ENCODE data around the gene RERE. TPM values are rescaled to one million over a fixed set of nuclear protein-coding genes. Genes with fewer than 3 reads are reported as not detected.

RERE gene
- total RNA-seq, 1 experiment from 2014 or later: 40.6 TPM

GRCh38 chr1:8540971-8541370 lies 276.5 kb downstream of the RERE start:
- H3K79me2 ChIP-seq (ENCODE audit: insufficient read depth, low read length): no peaks in the 10 kb centered on the region
- no peak overlapping the region for H3K27ac ChIP-seq (ENCODE audit: low read depth, low read length)
- no peak for TF ChIP-seq ZBTB33 (IDR thresholded peaks at IDR 0.05; ENCODE audit: extremely low read depth, insufficient replicate concordance, low read length)
- TF ChIP-seq FOSL1 (IDR thresholded peaks at IDR 0.05; ENCODE audit: low read depth): no peak
- no peak for TF ChIP-seq ZFX (IDR thresholded peaks at IDR 0.05)
- TF ChIP-seq ATF3 (IDR thresholded peaks at IDR 0.05): no peak
- no peak for TF ChIP-seq TCF7L2 (IDR thresholded peaks at IDR 0.05; ENCODE audit: borderline replicate concordance, extremely low read depth, insufficient read depth, insufficient read length)
- TF ChIP-seq ZNF274 (IDR thresholded peaks at IDR 0.05; ENCODE audit: low read depth, low read length): no peak
- no peak for TF ChIP-seq SIN3A (IDR thresholded peaks at IDR 0.05; ENCODE audit: low read depth)
- no peak for TF ChIP-seq POLR2A (IDR thresholded peaks at IDR 0.05; ENCODE audit: borderline replicate concordance, extremely low read depth, insufficient read depth, insufficient read length)
- TF ChIP-seq JUND (IDR thresholded peaks at IDR 0.05): no peak
- TF ChIP-seq YY1 (IDR thresholded peaks at IDR 0.05; ENCODE audit: extremely low read depth, insufficient replicate concordance, low read depth, low read length): no peak
- no peak for TF ChIP-seq MAX (IDR thresholded peaks at IDR 0.05)
- no peak for TF ChIP-seq EZH2 (IDR thresholded peaks at IDR 0.05)
- intact Hi-C loops (cut with micrococcal nuclease): loop anchor here (10.0 kb wide), 1 partner anchor 136 kb away; no protein-coding TSS in a partner anchor
- ATAC-seq (no peak), DNase-seq (ENCODE audit: low read depth, low spot score) (no peak)
- no peaks in the 10 kb centered on the region for H3K9me3 ChIP-seq (ENCODE audit: control insufficient read depth in 1 of 2, insufficient read depth in 1 of 2, low read depth in 1 of 2, low read length in 2 of 2)
- no peaks in the 10 kb centered on the region for H3K4me1 ChIP-seq (ENCODE audit: control insufficient read depth in 1 of 2, insufficient read depth in 2 of 2, low read length in 2 of 2)
- CTCF ChIA-PET: no interaction called here
- no peaks in the 10 kb centered on the region for H3K36me3 ChIP-seq (ENCODE audit: control insufficient read depth in 1 of 2, insufficient read depth in 2 of 2, low read length in 2 of 2)
- H3K4me3 ChIP-seq (replicated peaks in 1 of 2; ENCODE audit: low read depth in 1 of 2, low read length in 2 of 2): no peak overlapping the region
- no TSS peak for BruUV-seq (replicated peaks)
- H4K20me1 ChIP-seq (ENCODE audit: insufficient read depth): no peaks in the 10 kb centered on the region
- H3K9ac ChIP-seq (ENCODE audit: low read length): no peak overlapping the region
- H3K27me3 ChIP-seq (ENCODE audit: insufficient read depth, low read length): no peaks in the 10 kb centered on the region
- no peaks in the 10 kb centered on the region for H3K9me2 ChIP-seq (ENCODE audit: insufficient read depth)
- RAD21 ChIA-PET (ENCODE audit: low non-redundant PET in 1 of 2, low total read pairs in 2 of 2, uncharacterized antibody in 2 of 2, unreplicated experiment in 2 of 2): no interaction called here
- no peak overlapping the region for H3K4me2 ChIP-seq (ENCODE audit: low read length)
- POLR2A ChIA-PET: no interaction called here
- no peak overlapping the region for H2AFZ ChIP-seq (ENCODE audit: low read depth, low read length, poor library complexity, severe bottlenecking)
